Liver (tissue), 9 donors: ENCODE results near the gene GUCY1A2. TPM values are rescaled to one million over a fixed set of nuclear protein-coding genes. Genes with fewer than 3 reads are reported as not detected.
"Not testable (repeated sequence)": the region's sequence is repeated elsewhere in the genome, so short reads cannot be mapped to it uniquely, and the experiment has no call there.

Experiments used
- DNase-seq: peaks from one replicate; pipeline ENCODE4 v3.0.0-alpha.2; 2017; ENCODE audit warnings: low spot score
- H3K27ac ChIP-seq, 2 donors: one replicate each; pipeline ENCODE4 v1.7.0; 2013; ENCODE audit warnings: inconsistent platforms in 2 of 2, low read length in 2 of 2, control low read depth in 1 of 2, low read depth in 1 of 2, mild to moderate bottlenecking in 1 of 2
- H3K27me3 ChIP-seq, 4 donors: one replicate each; pipeline versions ENCODE4 v1.6.1 to v1.7.0; 2013; ENCODE audit warnings: low read length in 3 of 4, inconsistent platforms in 1 of 4, mild to moderate bottlenecking in 1 of 4, moderate library complexity in 1 of 4; ENCODE audit not compliant: control insufficient read depth in 4 of 4, insufficient read depth in 4 of 4
- H3K36me3 ChIP-seq, 4 donors: one replicate each; pipeline versions ENCODE4 v1.6.1 to v1.7.0; 2013; ENCODE audit warnings: low read length in 3 of 4, mild to moderate bottlenecking in 3 of 4, low read depth in 1 of 4, moderate library complexity in 1 of 4; ENCODE audit not compliant: control insufficient read depth in 4 of 4, insufficient read depth in 3 of 4
- H3K4me1 ChIP-seq, 4 donors: one replicate each; pipeline versions ENCODE4 v1.6.1 to v1.7.0; 2013; ENCODE audit warnings: low read length in 3 of 4, mild to moderate bottlenecking in 3 of 4, moderate library complexity in 1 of 4; ENCODE audit not compliant: control insufficient read depth in 4 of 4, insufficient read depth in 4 of 4
- H3K4me3 ChIP-seq, 3 donors: one replicate each; pipeline versions ENCODE4 v1.6.1 to v1.7.0; 2013; ENCODE audit warnings: low read length in 3 of 3, control low read depth in 1 of 3, low read depth in 1 of 3, mild to moderate bottlenecking in 1 of 3
- H3K9ac ChIP-seq, 2 donors: one replicate each; pipeline ENCODE4 v1.7.0; 2013; ENCODE audit warnings: low read length in 2 of 2, mild to moderate bottlenecking in 2 of 2, moderate library complexity in 2 of 2, control low read depth in 1 of 2, low read depth in 1 of 2
- H3K9me3 ChIP-seq, 4 donors: one replicate each; pipeline versions ENCODE4 v1.6.1 to v1.7.0; 2013; ENCODE audit warnings: low read length in 3 of 4; ENCODE audit not compliant: control insufficient read depth in 4 of 4
- EGR1 ChIP-seq, 2 donors: IDR thresholded peaks; 2 replicates each; pipeline ENCODE4 v1.6.1; 2016 to 2018; ENCODE audit warnings: antibody characterized with exemption in 2 of 2, low read depth in 2 of 2
- FOXA1 ChIP-seq: IDR thresholded peaks from 2 replicates; pipeline ENCODE4 v1.6.1; 2016; ENCODE audit warnings: antibody characterized with exemption
- FOXA2 ChIP-seq: IDR thresholded peaks from 2 replicates; pipeline ENCODE4 v1.6.1; 2016; ENCODE audit warnings: antibody characterized with exemption
- GABPA ChIP-seq, 2 donors: IDR thresholded peaks in 1 of 2; conservative IDR thresholded peaks in 1 of 2; 2 replicates each; pipeline ENCODE4 v1.6.1; 2016; ENCODE audit warnings: antibody characterized with exemption in 2 of 2, mild to moderate bottlenecking in 1 of 2, moderate library complexity in 1 of 2
- HNF4A ChIP-seq, 2 donors: conservative IDR thresholded peaks; 2 replicates each; pipeline ENCODE4 v1.6.1; 2016; ENCODE audit warnings: antibody characterized with exemption in 2 of 2, mild to moderate bottlenecking in 2 of 2
- HNF4G ChIP-seq: IDR thresholded peaks from 2 replicates; pipeline ENCODE4 v1.6.1; 2016; ENCODE audit warnings: antibody characterized with exemption
- JUND ChIP-seq, 2 donors: IDR thresholded peaks; 2 replicates each; pipeline ENCODE4 v1.6.1; 2016; ENCODE audit warnings: antibody characterized with exemption in 2 of 2
- MAX ChIP-seq: IDR thresholded peaks from 2 replicates; pipeline ENCODE4 v1.6.1; 2016; ENCODE audit warnings: antibody characterized with exemption
- NR2F2 ChIP-seq: IDR thresholded peaks from 2 replicates; pipeline ENCODE4 v1.6.1; 2016; ENCODE audit warnings: antibody characterized with exemption
- RAD21 ChIP-seq, 2 donors: IDR thresholded peaks; 2 replicates each; pipeline ENCODE4 v1.6.1; 2016; ENCODE audit warnings: antibody characterized with exemption in 2 of 2, mild to moderate bottlenecking in 2 of 2
- REST ChIP-seq: IDR thresholded peaks from 2 replicates; pipeline ENCODE4 v1.6.1; 2016; ENCODE audit warnings: antibody characterized with exemption, mild to moderate bottlenecking
- RXRA ChIP-seq, 2 donors: IDR thresholded peaks; 2 replicates each; pipeline ENCODE4 v1.6.1; 2017 to 2018; ENCODE audit warnings: antibody characterized with exemption in 2 of 2, mild to moderate bottlenecking in 1 of 2
- SP1 ChIP-seq: IDR thresholded peaks from 2 replicates; pipeline ENCODE4 v1.6.1; 2018; ENCODE audit warnings: antibody characterized with exemption, mild to moderate bottlenecking
- TAF1 ChIP-seq: conservative IDR thresholded peaks from 2 replicates; pipeline ENCODE4 v1.6.1; 2016; ENCODE audit warnings: antibody characterized with exemption, mild to moderate bottlenecking
- YY1 ChIP-seq: IDR thresholded peaks from 2 replicates; pipeline ENCODE4 v1.6.1; 2016; ENCODE audit warnings: antibody characterized with exemption, mild to moderate bottlenecking
- ZBTB33 ChIP-seq: IDR thresholded peaks from 2 replicates; pipeline ENCODE4 v1.6.1; 2016; ENCODE audit warnings: antibody characterized with exemption
- WGBS: extraction: QIAGEN DNeasy Blood & Tissue Kit; methylation state at CpG from one replicate; pipeline ENCODE4 v1.1.7; 2013; 5-methylcytosine and 5-hydroxymethylcytosine counted together
- polyA plus RNA-seq, 2 donors: library from polyadenylated mRNA; stranded (reverse) in 1 of 2; unstranded in 1 of 2; fragments of 200-250 nt in 1 of 2; fragments of >200 nt in 1 of 2; fragmentation: Nextera tagmentation in 1 of 2; extraction: Ambion mirVana in 1 of 2; gene quantifications; one replicate each; pipeline versions ENCODE4 v1.2.1 to v1.2.3, GENCODE V29; 2013 to 2015
- total RNA-seq, 2 donors: library from RNA; depleted of rRNA; stranded (reverse); fragments of >200 nt; gene quantifications; one replicate each; pipeline ENCODE4 v1.2.3, GENCODE V29; 2014
- TF ChIP-seq, protein P1 (sequence below): fragments of 150-350 bp; IDR thresholded peaks from 2 replicates; pipeline ENCODE4 v1.5.1; 2017; ENCODE audit warnings: improper control_type of control experiment, low read depth, low read length; ENCODE audit not compliant: missing input control
- TF ChIP-seq, protein P2 (sequence below): IDR thresholded peaks from 2 replicates; pipeline ENCODE4 v1.6.1; 2016; ENCODE audit warnings: antibody characterized with exemption
- donor health status: healthy.
- donor health status: healthy.
- donor health status: healthy.
- donor health status: healthy.
- donor health status: healthy.

Gene GUCY1A2
- total and polyA plus RNA-seq, 4 donors = 0.55 to 4.4 (median 1.7) TPM

DNA sequence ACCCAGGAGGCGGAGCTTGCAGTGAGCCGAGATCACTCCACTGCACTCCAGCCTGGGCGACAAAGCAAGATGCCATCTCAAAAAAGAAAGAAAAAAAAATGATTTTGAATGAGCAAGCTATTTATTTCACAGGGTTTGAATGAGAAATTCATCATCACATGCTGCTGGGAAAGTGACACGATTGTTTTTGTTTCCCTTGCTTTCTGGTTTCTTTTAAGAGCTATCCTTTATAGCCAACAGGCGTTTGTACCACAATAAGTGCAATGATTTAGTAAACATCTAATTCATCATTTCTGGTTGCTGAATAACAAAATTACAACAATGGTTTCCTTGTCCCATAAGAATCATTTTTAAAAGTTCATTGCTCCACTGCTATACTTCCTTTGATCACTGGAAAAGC lies 129.9 kb downstream of the GUCY1A2 start:
- Histone ChIP-seq H3K36me3 (no peaks in the 10 kb centered on the region), H3K9me3 (no peaks in the 10 kb centered on the region), H3K4me3 (no peak overlapping the region), H3K4me1 (no peaks in the 10 kb centered on the region), H3K27ac (no peak overlapping the region), H3K27me3 (no peaks in the 10 kb centered on the region), H3K9ac (no peak overlapping the region)
- TF ChIP-seq GABPA (IDR thresholded peaks at IDR 0.05 in 1 of 2, conservative IDR thresholded peaks at IDR 0.05 in 1 of 2) (no peak), EGR1 (IDR thresholded peaks at IDR 0.05; ENCODE audit: low read depth in 2 of 2) (no peak), FOXA1 (no peak), NR2F2 (no peak), YY1 (no peak), TAF1 (no peak), RAD21 (IDR thresholded peaks at IDR 0.05) (no peak), HNF4G (no peak), JUND (IDR thresholded peaks at IDR 0.05) (no peak), RXRA (IDR thresholded peaks at IDR 0.05) (no peak), MAX (no peak), FOXA2 (no peak), HNF4A (conservative IDR thresholded peaks at IDR 0.05) (no peak), ZBTB33 (no peak), REST (no peak), SP1 (no peak)
- TF ChIP-seq, protein P1, sequence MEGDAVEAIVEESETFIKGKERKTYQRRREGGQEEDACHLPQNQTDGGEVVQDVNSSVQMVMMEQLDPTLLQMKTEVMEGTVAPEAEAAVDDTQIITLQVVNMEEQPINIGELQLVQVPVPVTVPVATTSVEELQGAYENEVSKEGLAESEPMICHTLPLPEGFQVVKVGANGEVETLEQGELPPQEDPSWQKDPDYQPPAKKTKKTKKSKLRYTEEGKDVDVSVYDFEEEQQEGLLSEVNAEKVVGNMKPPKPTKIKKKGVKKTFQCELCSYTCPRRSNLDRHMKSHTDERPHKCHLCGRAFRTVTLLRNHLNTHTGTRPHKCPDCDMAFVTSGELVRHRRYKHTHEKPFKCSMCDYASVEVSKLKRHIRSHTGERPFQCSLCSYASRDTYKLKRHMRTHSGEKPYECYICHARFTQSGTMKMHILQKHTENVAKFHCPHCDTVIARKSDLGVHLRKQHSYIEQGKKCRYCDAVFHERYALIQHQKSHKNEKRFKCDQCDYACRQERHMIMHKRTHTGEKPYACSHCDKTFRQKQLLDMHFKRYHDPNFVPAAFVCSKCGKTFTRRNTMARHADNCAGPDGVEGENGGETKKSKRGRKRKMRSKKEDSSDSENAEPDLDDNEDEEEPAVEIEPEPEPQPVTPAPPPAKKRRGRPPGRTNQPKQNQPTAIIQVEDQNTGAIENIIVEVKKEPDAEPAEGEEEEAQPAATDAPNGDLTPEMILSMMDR = no peak
- TF ChIP-seq, protein P2, sequence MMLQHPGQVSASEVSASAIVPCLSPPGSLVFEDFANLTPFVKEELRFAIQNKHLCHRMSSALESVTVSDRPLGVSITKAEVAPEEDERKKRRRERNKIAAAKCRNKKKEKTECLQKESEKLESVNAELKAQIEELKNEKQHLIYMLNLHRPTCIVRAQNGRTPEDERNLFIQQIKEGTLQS = no peak
- 74% methylated on average over 5 of the region's 5 CpGs for WGBS
- DNase-seq = no peak

GRCh38 chr11:106883693-106884092 lies 134.6 kb downstream of the GUCY1A2 start:
- DNase-seq, H3K27me3 ChIP-seq, H3K4me3 ChIP-seq, H3K4me1 ChIP-seq, H3K36me3 ChIP-seq, H3K9me3 ChIP-seq, H3K27ac ChIP-seq, H3K9ac ChIP-seq: not testable (repeated sequence)
- WGBS = 83% methylated on average over 5 of the region's 5 CpGs
